ENCODE results near the gene LCP2. TPM values are rescaled to one million over a fixed set of nuclear protein-coding genes. Genes with fewer than 3 reads are reported as not detected.
"Not testable (repeated sequence)": the region's sequence is repeated elsewhere in the genome, so short reads cannot be mapped to it uniquely, and the experiment has no call there.

LCP2 gene
- total and polyA plus RNA-seq, 12 donors, result 2.4 to 53.7 (median 17.7) TPM

DNA sequence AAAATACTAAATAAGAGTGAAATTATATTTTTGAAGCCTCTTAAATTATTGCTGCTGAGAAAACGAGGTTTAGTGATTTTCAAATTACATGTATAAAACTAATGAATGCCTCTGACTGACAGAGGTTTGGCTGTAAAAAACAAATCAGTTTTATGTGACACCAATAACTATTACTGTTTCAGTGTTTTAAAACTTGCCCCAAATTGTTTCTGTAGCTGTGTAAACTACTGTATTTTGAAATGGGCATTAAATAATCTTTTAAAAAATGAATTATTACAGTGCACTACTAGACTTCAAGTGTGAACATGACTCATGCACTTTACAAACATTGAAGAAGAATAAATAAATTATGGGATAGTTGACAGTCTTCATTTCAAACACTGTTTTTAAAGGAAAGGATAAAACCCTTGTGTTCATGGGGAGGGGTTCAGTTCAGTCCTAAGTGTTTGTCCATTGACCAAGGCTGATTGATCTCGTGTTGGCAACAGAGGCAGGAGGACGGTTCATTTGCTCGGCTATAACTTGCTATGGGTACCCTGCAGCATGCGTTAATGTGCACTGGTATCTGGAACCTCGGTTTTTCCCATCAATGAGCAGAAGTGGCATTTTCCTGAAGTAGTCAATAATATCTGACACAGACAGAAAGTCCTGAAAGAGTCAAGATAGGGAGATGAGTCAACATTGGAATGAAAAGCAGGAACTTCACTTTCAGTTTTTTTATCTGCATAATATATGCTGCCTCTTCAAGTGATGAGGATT, 49.2 kb downstream of the LCP2 start:
- TF ChIP-seq POLR2A (IDR thresholded peaks at IDR 0.05), result no peak
- TF ChIP-seq, protein P1, sequence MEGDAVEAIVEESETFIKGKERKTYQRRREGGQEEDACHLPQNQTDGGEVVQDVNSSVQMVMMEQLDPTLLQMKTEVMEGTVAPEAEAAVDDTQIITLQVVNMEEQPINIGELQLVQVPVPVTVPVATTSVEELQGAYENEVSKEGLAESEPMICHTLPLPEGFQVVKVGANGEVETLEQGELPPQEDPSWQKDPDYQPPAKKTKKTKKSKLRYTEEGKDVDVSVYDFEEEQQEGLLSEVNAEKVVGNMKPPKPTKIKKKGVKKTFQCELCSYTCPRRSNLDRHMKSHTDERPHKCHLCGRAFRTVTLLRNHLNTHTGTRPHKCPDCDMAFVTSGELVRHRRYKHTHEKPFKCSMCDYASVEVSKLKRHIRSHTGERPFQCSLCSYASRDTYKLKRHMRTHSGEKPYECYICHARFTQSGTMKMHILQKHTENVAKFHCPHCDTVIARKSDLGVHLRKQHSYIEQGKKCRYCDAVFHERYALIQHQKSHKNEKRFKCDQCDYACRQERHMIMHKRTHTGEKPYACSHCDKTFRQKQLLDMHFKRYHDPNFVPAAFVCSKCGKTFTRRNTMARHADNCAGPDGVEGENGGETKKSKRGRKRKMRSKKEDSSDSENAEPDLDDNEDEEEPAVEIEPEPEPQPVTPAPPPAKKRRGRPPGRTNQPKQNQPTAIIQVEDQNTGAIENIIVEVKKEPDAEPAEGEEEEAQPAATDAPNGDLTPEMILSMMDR (IDR thresholded peaks at IDR 0.05), result no peak
- peaks cover 0 to 8% of the 10 kb centered on the region in 2 donors for H3K4me1 ChIP-seq (replicated peaks in 1 of 2)
- H3K4me3 ChIP-seq, result no peak overlapping the region
- no peaks in the 10 kb centered on the region for H3K27me3 ChIP-seq
- no peak for DNase-seq
- peaks cover 0 to 4% of the 10 kb centered on the region in 2 donors for H3K36me3 ChIP-seq (replicated peaks in 1 of 2)
- no peak overlapping the region for H3K27ac ChIP-seq
- intact Hi-C loops (cut with DNase I), result no loop called here
- WGBS, 4 donors, result 58 to 67% (median 64%) methylated on average over 6 of the region's 6 CpGs
- H3K9me3 ChIP-seq (replicated peaks in 1 of 3), result no peaks in the 10 kb centered on the region

DNA sequence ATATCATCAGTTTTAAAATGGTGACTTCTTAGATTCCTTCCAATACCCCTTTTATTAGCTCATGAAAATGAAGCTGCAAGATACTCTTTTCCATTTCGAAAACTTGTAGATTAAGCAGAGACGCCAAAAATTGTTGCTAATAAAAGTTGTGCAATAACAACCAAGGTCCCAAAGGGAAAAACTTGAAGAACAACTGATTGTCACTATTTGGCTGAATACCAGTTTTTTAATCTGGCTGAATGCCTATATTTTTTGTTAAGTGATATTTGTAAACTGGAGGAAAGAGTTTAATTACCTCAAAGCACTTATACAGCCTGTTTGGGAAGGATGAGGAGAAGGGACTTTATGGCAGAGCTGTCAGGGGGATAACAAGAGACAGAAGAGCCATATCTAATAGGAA, 50.2 kb downstream of the LCP2 start:
- no peaks in the 10 kb centered on the region for H3K9me3 ChIP-seq (replicated peaks in 1 of 3)
- peaks cover 0 to 4% of the 10 kb centered on the region in 2 donors for H3K36me3 ChIP-seq (replicated peaks in 1 of 2)
- H3K4me1 ChIP-seq (replicated peaks in 1 of 2), result peaks cover 0 to 8% of the 10 kb centered on the region in 2 donors
- 26 to 39% (median 36%) methylated on average over 2 of the region's 2 CpGs for WGBS, 4 donors
- no peak for DNase-seq
- H3K27me3 ChIP-seq, result no peaks in the 10 kb centered on the region
- intact Hi-C loops (cut with DNase I), result no loop called here
- TF ChIP-seq, protein P1 (IDR thresholded peaks at IDR 0.05), result no peak
- no peak for TF ChIP-seq POLR2A (IDR thresholded peaks at IDR 0.05)
- H3K4me3 ChIP-seq, result no peak overlapping the region
- no peak overlapping the region for H3K27ac ChIP-seq

DNA sequence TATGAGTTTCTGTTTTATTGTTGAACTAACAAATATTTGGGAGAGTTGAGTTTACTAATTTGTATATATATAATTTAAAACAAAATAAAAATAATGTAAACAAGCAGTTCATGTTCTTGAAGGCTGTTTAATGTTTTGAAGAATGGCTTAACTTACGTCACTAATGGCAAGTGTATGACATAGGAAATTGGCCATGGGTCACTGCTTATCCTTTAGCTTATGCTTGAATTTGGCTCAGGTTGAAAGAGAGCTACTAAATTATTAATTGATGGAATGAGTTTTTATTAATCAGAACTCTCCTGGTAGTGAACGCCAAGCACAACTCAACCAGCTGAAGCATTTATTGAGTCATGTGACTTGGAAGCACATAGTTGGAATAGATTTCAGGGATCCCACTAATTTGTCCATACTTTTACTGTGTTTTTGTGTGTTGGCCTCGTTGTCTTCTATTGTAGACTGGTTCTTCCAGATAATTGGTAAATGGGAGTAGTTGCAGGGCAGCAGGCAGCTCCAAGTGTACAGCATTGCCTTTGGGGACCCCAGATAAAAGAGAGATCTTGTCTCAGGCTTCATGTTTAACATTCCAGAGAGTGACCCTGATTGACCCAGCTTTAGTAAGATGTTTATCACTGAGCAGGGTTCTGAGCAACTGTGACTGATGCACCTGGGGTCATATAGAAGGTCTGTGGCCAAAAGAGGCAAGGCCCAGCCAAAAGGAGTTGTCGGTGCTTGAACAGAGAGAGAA, 51.3 kb downstream of the LCP2 start:
- Histone ChIP-seq H3K36me3 (replicated peaks in 1 of 2) (peaks cover 0 to 4% of the 10 kb centered on the region in 2 donors), H3K4me1 (replicated peaks in 1 of 2) (peaks cover 0 to 8% of the 10 kb centered on the region in 2 donors), H3K27me3 (no peaks in the 10 kb centered on the region), H3K4me3 (no peak overlapping the region), H3K9me3 (replicated peaks in 1 of 3) (no peaks in the 10 kb centered on the region), H3K27ac (no peak overlapping the region)
- DNase-seq, result no peak
- intact Hi-C loops (cut with DNase I), result no loop called here
- 59 to 74% (median 68%) methylated on average over 4 of the region's 4 CpGs for WGBS, 4 donors
- TF ChIP-seq POLR2A (IDR thresholded peaks at IDR 0.05), result no peak
- TF ChIP-seq, protein P1 (IDR thresholded peaks at IDR 0.05), result no peak

DNA sequence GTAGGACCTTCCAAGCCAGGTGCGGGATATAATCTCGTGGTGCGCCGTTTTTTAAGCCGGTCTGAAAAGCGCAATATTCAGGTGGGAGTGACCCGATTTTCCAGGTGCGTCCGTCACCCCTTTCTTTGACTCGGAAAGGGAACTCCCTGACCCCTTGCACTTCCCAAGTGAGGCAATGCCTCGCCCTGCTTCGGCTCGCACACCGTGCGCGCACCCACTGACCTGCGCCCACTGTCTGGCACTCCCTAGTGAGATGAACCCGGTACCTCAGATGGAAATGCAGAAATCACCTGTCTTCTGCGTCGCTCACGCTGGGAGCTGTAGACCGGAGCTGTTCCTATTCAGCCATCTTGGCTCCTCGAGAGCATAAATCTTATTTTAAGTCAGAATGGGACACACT, 52.1 kb downstream of the LCP2 start:
- DNase-seq; H3K4me1 ChIP-seq (replicated peaks in 1 of 2); H3K9me3 ChIP-seq (replicated peaks in 1 of 3); H3K27ac ChIP-seq; H3K36me3 ChIP-seq (replicated peaks in 1 of 2); H3K27me3 ChIP-seq; intact Hi-C loops (cut with DNase I); H3K4me3 ChIP-seq: not testable (repeated sequence)
- 75 to 95% (median 90%) methylated on average over 16 to 23 of the region's 23 CpGs for WGBS, 4 donors

Data from adrenal gland (tissue), 12 donors.